Stimulated activated naive CD4-positive, alpha-beta T cell (primary cell): Measurements from ENCODE around the gene SEZ6L2.
"Not testable (repeated sequence)": the region's sequence is repeated elsewhere in the genome, so short reads cannot be mapped to it uniquely, and the experiment has no call there.

Experiments
- DNase-seq, 6 experiments: peaks; one replicate each; lab custom pipeline; 2025; lab: John Stamatoyannopoulos, UW

Gene SEZ6L2

DNA sequence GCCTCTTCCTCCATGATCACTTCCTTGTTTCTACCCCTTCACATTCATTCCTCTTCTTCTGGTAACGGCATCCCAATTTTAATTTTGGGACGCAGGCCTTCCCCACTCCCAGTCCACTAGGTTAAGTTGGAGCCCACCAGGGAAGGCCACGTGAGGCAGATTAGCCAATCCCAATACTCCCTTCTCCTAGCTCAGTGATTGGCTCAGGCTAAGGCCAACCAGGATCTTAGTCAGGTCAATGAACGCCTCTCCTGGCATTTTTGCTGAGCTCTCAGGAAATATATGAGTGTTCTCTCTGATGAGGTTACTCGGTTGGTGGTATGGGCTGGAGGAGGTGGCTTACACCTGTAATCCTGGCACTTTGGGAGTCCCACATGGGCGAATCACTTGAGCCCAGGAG is 15.4 kb downstream of the SEZ6L2 start:
- DNase-seq = no peak

DNA sequence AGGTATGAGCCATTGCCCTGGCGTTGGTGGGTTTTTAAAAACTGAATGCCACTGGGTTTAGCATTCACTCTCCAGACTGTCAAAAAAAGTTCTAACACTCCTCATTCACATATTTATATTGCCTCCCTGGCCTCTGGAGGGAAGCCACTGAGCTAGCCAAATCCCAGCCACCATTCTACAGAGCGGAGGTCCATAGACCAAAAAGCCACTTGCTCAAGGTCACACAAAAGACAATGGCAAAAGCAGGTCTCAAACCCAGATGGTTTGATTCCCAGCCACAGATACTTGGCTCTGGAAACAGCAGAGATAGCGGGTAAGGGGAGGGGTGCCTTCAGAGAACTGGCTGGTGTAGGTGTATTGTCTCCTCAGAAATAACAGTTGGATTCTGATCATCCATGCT is 18.3 kb downstream of the SEZ6L2 start:
- no peak for DNase-seq

DNA sequence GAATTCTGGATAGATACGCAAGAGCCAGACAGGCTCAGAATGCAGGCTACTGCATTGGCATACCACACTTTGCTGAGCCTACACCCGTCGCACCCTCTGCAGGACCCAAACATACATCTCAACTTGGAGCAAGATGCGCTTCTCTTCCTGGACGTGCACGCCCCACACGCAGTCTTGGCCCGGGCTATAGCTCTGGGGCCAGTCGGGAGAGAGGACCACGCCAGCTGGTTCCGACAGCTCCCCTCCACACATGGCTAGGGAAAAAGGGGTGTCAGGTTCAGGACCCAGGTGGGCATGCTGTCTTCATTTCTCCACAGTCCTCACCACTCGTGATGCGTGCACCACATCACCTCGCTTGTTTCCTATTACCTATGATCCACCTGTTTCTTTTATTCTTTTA is 21.2 kb downstream of the SEZ6L2 start:
- DNase-seq = no peak

DNA sequence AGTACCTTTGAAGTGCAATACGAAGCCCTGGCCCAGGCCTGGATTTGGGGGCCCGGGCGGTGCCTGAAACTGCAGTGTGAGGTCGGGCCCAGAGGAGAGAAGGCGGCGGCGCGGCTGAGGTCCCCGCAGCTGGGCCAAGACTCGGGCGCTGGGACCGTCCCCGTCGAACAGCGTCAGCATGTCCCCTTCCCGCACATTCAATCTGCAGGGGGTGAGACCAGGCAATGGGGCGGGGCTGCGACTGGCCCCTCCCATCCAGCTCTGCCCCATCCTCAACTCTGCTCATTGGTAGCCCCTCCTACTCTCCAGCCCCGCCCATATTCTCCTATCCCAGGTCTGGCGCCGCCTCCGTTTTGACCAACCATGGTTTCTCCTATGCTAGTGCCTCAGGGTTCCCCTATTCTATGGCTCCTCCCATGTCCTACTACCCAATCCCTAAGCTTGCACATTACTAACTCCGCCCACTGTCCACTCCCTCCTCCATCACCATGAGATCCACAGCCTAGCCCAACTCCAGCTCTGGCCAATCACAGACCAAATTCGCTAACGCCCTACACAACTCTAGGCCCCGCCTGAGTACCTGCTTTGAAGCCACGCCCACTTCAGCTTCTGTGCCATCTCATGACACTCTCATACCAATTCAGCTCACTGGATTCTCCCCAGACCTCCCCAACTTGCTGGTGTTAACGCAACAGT is 21.9 kb downstream of the SEZ6L2 start:
- DNase-seq = peak in 5 of 6 experiments; percentile 15 to 43 (median 25)

DNA sequence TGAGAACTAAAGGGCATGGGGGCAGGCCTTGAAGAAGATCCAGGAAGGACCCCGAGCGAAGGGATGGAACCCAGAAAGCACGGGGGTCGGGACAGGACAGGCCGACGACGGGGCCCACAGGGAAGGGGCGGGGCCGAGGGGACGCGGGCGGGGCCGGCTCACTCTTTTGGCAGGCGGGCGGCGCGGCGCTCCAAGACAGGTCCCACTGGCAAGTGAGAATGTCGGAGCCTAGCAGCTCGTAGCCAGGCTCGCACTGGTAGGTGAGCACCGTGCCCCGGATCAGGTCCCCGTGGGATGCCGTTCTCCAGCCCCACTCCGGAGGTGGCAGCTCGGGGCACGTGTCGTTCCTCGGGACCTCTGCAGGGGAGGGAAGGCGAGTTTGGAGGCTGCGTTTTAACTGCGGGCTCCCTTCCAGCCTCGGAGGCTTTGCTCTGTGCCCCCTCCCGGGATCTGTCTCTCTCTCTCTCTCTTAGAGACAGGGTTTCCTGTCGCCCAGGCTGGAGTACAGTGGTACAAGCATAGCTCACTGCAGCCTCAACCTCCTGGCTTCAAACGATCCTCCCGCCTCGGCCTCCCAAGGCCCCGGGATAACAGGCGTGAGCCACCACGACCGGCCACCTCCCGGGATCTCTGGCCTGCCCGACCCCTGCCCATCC is 22.6 kb downstream of the SEZ6L2 start:
- DNase-seq = peak in 5 of 6 experiments; percentile 8 to 25 (median 17)

DNA sequence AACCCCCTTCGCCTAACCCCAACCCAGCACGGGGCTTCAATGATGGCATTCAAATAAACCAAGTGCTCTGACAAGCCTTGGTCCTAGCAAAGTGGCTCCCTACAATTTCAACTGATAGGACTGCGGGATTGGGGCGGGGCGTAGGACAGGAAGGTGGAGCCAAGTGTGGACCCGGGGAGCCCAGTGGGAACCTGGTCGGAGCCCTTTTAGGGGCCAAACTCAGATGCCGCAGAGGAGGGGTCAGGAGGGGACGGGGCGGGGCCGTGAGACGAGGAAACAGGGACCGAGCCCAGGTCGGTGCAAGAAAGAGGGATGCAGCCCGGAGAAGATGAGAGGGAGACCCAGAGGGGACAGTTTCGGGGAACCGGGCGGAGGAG is 23.1 kb downstream of the SEZ6L2 start:
- DNase-seq = no peak

DNA sequence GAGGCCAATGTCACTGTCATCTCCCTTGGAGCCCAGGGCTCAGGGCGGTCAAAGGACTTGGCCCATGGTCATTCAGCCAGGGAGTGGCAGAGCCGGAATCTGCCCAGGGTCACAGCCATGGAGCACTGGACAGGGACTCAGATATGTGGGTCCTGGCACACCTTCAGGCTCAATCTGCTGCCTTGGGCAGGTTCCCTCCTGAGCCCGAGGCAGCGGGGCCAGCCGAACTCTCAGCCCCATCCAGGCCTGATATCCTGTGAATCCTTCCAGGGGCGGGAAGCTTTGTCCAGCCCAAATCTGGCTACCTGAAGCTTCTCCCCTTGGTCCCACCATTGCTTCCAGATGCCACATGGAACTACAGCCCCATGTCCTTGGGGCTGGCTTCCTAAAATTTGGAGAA is 24.1 kb downstream of the SEZ6L2 start:
- DNase-seq = no peak

DNA sequence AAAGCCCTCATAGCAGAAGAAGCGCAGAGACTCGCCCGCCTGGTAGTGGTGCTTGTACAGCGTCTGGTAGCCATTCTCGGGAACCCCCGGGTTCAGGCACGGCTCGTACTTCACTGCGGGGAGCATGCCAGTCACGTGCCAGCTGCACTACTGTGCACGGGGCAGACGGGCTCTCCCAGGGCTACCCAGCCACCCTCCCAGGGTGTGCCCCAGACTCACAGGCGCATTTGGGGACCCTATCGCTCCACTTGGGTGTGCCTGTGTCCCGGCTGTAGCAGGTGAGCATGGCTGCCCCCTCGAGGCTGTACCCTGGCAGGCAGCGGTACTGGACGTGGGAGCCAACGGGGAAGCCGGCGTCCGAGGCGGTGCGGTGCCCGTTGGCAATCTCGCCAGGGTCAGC is 26.0 kb downstream of the SEZ6L2 start:
- DNase-seq = no peak

DNA sequence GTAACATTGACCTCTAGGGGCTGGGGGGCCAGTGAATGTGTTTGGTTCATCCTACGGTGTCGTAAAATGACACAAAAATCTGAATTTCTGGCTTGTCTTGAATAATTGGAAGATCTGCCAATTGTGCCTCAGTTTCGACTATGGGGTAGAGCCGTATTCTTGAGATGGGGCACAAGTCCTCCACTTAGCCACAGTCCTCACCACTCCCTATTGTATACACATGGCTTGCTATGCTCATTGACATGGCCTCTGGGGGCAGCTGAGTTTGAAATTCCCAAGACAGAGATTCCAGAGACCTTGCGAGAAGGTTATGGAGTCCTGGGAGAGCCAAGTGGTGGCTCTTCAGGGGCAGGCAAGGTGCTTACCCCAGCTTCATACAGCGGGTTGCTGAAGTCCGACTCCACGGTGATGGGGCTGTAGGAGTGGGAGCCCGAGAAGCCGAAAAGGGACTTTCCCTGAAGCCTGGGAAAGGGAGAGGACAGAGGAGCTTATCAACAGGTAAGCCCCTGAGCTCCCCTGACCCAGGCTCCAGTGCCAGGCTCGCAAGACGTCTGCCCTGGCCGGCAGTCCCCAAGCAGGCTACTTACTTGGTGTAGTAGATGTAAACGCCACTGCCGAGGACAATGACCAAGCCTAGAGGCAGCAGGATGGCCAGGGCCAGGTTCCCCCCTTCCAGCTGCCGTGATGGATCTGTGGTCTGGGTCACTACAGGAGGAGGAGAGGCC is 27.4 kb downstream of the SEZ6L2 start:
- DNase-seq = no peak

DNA sequence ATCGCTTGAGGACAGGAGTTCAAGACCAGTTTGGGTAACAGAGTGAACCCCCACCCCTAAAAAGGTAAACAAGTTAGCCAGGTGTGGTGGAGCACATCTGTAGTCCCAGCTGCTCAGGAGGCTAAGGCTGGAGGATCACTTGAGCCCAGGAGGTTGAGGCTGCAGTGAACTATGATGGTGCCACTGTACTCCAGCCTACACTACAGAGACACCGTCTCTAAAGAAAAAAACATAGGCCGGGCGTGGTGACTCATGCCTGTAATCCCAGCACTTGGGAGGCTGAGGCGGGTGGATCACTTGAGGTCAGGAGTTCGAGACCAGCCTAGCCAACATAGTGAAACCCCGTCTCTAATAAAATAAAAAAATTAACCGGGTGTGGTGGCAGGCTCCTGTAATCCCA is 30.3 kb downstream of the SEZ6L2 start:
- DNase-seq = not testable (repeated sequence)

DNA sequence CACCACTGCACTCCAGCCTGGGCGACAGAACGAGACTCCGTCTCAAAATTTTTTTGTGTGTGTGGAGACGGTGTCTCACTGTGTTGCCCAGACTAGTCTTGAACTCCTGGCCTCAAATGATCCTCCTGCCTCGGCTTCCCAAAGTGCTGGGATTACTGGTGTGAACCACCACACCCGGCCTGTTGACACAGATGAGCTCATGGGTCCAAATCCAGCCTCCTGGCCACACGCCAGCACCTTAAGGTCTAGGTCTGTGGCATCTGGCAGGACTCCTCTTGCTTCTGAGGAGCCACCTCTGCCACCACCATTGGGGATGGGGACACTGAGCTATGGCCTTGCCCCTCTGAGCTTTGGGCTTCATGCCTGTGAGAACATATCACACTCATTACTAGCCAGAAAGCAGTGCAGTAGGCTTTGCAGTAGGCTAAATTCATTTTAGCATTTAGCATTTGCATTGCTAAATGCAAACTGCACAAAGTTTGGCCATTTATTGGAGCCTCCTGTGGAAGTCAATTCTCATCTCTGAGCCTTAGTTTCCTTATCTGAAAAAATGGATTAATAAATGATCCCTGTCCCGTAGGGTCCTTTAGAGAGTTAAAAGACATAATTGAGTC is 30.8 kb downstream of the SEZ6L2 start:
- DNase-seq = no peak

DNA sequence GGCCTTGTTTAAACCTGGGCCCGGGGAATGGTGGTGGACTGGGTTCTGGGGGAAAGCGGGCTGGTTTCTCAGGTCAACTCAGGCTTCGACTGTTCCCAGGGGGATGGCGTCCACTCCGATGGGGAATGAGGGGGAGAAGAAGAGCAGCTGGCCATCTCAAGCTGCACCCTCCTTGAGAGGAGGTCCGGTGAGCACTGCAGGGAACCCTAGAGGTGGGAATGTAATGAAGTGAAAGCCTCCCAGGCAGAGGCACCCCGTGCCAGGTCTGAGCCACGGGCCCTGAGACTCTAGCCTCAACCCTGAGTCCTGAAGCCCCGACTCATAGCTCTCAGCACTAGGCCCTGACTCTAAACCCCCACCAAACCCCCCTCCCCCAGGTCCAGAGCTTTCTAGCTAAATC is 35.1 kb downstream of the SEZ6L2 start:
- DNase-seq = no peak

DNA sequence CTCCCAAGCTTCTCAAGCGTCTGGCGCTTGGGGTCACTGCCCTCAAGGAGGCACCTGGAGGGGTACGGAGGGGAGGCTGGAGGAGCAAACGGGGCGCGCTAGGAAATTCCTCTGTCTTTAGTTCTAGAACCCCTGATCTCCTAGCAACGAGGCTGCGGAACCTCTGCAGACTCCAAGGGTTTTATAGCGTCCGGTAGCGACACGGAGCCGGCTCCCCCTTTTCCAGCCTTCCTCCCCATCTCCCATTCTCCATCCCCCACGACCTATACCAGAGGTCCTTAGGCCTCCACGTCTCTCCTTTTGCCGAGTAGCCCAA is 35.7 kb downstream of the SEZ6L2 start:
- no peak for DNase-seq

DNA sequence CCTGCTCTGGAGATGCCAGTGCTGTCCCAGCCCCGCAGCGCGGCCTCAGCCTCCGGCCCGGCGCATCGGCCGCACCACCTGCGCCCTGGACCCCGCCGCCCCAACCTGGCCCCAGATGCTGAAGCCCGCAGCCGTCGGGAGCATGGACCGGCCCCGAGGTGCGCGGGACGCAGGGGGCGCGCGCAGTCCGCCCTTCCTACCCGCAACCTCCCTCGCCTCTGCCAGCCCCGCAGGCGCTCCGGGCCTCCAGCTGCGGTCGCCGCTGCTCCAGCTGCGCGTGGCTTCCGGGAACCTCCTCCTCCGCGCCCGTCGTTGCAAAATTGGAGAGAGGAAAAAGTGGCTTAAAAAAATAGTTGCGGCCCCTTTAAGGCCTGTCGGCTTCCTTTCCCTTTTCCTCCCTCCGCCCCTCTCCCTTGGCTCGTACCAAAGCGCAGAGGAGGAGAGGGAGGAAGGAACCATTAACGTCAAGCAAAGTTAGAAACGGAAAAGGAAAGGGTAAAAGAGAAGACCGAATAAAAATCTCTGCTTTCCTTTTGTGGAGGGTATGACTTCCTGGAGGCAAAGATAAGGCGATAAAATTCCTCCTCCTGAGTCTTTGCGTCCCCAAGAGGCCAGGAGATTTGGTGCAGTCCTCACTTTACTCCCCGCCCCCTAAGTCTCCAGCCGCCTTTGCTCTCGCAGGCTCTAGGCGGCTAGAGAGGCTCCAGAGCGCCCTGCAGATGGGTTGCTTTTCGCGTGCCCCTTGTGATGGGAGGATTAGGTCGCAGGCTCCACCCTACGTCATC is 36.3 kb downstream of the SEZ6L2 start, which contains the start of gene CDIPT:
Gene CDIPT (minus strand): TSS at position 343 of the 785 bp plus-strand sequence. CDS start 369 bp downstream, outside the sequence.
- DNase-seq = peak; percentile 81 to 99 (median 92)

DNA sequence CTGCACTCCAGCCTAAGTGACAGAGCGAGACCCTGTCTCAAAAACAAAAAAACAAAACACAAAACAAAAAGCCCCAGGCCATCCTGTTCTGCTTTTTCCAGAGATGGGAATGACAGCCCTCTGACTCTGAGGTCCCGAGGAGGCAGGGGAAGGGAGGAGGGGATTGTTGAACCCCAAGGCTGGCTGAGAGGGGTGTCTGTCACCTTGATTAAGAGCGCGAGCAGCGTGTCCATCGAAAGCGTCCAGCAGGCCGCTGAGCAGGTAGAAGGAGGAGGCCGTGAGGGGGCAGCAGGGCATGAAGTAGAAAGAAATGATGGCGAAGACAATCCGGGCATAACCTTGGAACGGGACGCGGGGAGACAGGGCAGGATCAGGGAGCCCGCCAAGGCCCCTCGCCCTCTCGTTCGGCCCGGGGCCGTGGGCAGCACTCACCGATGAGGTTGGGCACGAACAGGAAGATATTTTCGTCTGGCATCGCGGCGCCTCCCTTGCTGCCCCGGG is 36.9 kb downstream of the SEZ6L2 start:
- DNase-seq = peak in 1 of 6 experiments; percentile 32

DNA sequence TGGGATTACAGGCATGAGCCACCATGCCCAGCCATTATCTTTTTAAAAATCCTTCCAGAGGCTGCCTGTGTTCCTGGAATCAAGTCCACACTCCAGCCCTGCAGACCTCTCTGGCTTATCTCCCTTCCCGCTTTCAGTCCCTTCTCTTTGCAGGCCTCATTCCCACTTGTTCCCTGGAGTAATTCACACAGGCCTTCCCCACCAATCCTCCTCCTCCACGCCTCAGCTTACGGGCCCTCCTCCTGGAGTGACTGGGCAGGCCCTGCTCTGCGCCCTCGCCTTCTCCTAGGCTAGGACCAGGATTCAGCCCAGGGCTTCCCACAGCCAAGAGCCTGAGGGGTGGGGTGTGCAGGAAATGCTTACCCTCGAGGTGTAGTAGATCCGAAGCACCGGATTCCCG is 39.1 kb downstream of the SEZ6L2 start:
- DNase-seq = no peak

DNA sequence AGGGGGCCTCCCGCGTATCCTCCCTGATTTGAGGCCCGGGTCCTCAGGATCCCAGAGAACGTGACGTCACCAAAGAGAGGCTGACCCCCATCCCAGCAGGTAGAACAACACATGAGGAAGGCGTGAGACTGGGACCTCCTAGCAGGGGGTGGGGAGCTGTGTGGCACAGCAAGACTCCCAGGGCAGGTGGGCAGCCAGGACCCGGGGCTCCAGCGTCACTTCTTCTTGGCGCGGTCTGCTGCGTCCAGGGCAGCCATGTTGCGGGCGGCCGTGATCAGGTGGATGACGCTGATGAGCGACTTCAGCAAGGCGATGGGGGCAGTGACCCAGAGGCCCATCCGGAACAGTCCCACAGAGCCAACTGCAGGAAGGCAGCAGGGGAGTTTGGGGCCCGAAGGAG is 40.4 kb downstream of the SEZ6L2 start:
- DNase-seq = no peak

DNA sequence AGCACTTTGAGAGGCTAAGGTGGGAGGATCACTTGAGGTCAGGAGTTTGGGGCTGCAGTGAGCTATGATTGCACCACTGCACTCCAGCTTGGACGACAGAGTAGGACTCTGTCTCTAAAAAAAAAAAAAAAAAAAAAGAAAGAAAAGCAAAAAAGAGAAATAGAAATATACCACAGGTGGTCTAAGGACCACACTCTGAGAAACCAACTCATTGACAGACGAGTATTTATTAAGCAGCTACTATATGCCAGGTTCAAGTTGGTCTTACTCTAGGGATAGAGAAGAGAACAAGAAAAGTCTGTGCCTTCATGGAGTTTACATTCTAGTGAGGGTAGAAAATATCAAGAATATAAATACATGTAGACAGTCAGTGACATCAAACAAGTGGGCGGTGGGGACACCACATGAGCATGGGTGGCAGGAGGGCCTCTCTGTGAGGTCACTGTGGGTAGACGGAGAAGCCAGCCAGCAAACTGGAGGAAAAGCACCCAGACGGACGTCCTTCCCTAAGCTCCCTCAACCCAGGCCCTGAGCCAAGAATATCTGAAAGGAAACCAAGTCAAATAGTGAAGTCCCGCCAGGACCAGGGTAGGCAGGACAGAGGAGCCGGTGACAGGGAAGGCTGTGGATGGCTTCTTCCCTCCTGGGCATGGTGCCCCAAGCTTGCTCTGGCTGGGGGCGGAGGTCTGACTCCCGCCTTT is 41.1 kb downstream of the SEZ6L2 start:
- no peak for DNase-seq

DNA sequence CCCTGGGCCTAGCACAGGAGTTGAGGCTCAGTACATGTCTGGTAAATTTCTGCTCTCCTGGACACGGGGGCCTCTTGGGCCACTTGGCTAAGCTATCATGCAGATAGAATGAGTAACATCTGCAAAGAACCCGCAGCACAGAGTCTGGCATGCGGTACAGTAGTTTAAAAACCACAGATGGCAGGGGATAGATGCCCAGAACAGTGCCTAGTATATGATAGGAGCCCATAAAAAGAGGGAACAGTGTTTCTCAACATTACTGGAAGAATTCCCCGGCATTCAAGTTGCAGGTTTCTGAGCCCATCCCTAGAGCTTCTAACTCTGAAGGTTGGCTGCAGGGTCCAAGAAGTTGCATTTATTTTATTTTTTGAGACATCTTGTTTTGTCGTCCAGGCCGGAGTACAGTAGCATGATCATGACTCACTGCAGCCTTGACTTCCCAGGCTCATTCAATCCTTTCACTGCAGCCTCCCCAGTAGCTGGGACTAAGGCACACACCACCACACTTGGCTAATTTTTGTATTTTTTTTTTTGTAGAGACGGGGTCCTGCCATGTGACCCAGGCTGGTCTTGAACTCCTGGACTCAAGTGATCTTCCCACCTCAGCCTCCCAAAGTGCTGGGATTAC is 42.1 kb downstream of the SEZ6L2 start:
- DNase-seq = no peak

DNA sequence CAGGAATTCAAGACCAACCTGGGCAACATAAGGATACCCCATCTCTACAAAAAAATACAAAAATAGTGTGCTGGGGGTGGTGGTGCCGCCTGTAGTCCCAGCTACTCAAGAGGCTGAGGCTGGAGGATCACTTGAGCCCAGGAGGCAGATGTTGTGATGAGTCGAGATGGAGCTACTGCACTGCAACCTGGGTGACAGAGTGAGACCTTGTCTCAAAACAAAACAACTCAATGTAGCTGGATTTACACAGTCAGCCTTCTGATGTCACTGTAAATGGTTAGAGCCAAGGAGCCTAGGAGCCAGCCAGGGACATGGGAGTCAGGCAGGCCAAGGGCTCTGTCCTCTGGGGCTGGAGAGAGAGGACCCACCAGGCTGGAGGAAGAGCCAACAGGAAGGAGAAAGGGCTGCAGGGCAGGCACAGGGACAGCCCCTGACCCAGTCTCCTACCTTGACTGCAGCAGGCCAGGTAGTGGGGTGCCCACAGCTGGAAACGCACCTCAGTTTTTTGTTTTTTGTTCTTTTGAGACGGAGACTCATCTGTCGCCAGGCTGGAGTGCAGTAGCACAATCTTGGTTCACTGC is 44.7 kb downstream of the SEZ6L2 start:
- DNase-seq = no peak
